H9 (cell line): Measurements from ENCODE around the gene MITF. TPM values are rescaled to one million over a fixed set of nuclear protein-coding genes. Genes with fewer than 3 reads are reported as not detected.

Experiments used
- DNase-seq: peaks from one replicate; pipeline ENCODE4 v3.0.0-alpha.2; 2017
- H2AFZ ChIP-seq: one replicate; pipeline ENCODE4 v1.6.1; 2013; ENCODE audit warnings: mild to moderate bottlenecking, low read length, control low read depth, moderate library complexity
- H2AK5ac ChIP-seq: 2 replicates; pipeline ENCODE4 v1.6.1; 2013; ENCODE audit warnings: low read length, control low read depth, mixed read lengths; ENCODE audit not compliant: insufficient read length
- H2BK120ac ChIP-seq: one replicate; pipeline ENCODE4 v1.6.1; 2013; ENCODE audit warnings: low read depth, mild to moderate bottlenecking, low read length, control low read depth, inconsistent platforms; ENCODE audit not compliant: poor library complexity, severe bottlenecking
- H2BK12ac ChIP-seq: 2 replicates; pipeline ENCODE4 v1.6.1; 2013; ENCODE audit warnings: low read length, control low read depth, mixed read lengths, low read depth; ENCODE audit not compliant: insufficient read length
- H2BK15ac ChIP-seq: 2 replicates; pipeline ENCODE4 v1.6.1; 2013; ENCODE audit warnings: low read depth, low read length, control low read depth
- H2BK20ac ChIP-seq: one replicate; pipeline ENCODE4 v1.6.1; 2013; ENCODE audit warnings: low read depth, mild to moderate bottlenecking, low read length, control low read depth, inconsistent platforms; ENCODE audit not compliant: poor library complexity, severe bottlenecking
- H2BK5ac ChIP-seq: 2 replicates; pipeline ENCODE4 v1.6.1; 2013; ENCODE audit warnings: low read length, control low read depth, mixed read lengths; ENCODE audit not compliant: insufficient read length
- H3K14ac ChIP-seq: 2 replicates; pipeline ENCODE4 v1.6.1; 2013; ENCODE audit warnings: low read length, control low read depth; ENCODE audit not compliant: insufficient read depth
- H3K18ac ChIP-seq: 2 replicates; pipeline ENCODE4 v1.6.1; 2013; ENCODE audit warnings: low read depth, mild to moderate bottlenecking, mixed read lengths, low read length, control low read depth; ENCODE audit not compliant: insufficient read length
- H3K23ac ChIP-seq: 2 replicates; pipeline ENCODE4 v1.6.1; 2013; ENCODE audit warnings: low read length, control low read depth, mixed read lengths, low read depth; ENCODE audit not compliant: insufficient read length
- H3K23me2 ChIP-seq: 2 replicates; pipeline ENCODE4 v1.6.1; 2013; ENCODE audit warnings: low read depth, mild to moderate bottlenecking, mixed read lengths, low read length, control low read depth; ENCODE audit not compliant: insufficient read length, poor library complexity, severe bottlenecking
- H3K27ac ChIP-seq: 2 replicates; pipeline ENCODE4 v1.5.1; 2013; ENCODE audit warnings: low read length, control low read depth, mixed read lengths, low read depth; ENCODE audit not compliant: insufficient read length
- H3K27me3 ChIP-seq: 2 replicates; pipeline ENCODE4 v1.6.1; 2013; ENCODE audit warnings: low read length, control low read depth, inconsistent platforms; ENCODE audit not compliant: insufficient read depth
- H3K4ac ChIP-seq: 2 replicates; pipeline ENCODE4 v1.6.1; 2013; ENCODE audit warnings: low read depth, mild to moderate bottlenecking, control low read depth, inconsistent platforms, low read length, moderate library complexity
- H3K4me1 ChIP-seq: 2 replicates; pipeline ENCODE4 v1.6.1; 2013; ENCODE audit warnings: low read length, control low read depth, inconsistent platforms; ENCODE audit not compliant: insufficient read depth
- H3K4me2 ChIP-seq: 2 replicates; pipeline ENCODE4 v1.6.1; 2013; ENCODE audit warnings: low read length, control low read depth, mixed read lengths; ENCODE audit not compliant: insufficient read length, insufficient read depth
- H3K56ac ChIP-seq: 2 replicates; pipeline ENCODE4 v1.6.1; 2013; ENCODE audit warnings: low read depth, mild to moderate bottlenecking, mixed read lengths, low read length, control low read depth; ENCODE audit not compliant: insufficient read length
- H3K79me1 ChIP-seq: 2 replicates; pipeline ENCODE4 v1.6.1; 2013; ENCODE audit warnings: low read depth, mild to moderate bottlenecking, moderate library complexity, low read length, control low read depth, inconsistent platforms; ENCODE audit not compliant: insufficient read depth, poor library complexity, severe bottlenecking
- H3K79me2 ChIP-seq: 2 replicates; pipeline ENCODE4 v1.6.1; 2013; ENCODE audit warnings: low read length, control low read depth, inconsistent platforms; ENCODE audit not compliant: insufficient read depth
- H3K9ac ChIP-seq: 2 replicates; pipeline ENCODE4 v1.6.1; 2013; ENCODE audit warnings: low read length, control low read depth, mixed read lengths; ENCODE audit not compliant: insufficient read length; ENCODE audit errors: extremely low read depth
- H3K9me3 ChIP-seq: one replicate; pipeline ENCODE4 v1.6.1; 2013; ENCODE audit warnings: low read depth, low read length, inconsistent platforms; ENCODE audit not compliant: control insufficient read depth
- H3T11ph ChIP-seq: one replicate; pipeline ENCODE4 v1.6.1; 2013; ENCODE audit warnings: mild to moderate bottlenecking, low read length, control low read depth, inconsistent platforms
- H4K20me1 ChIP-seq: one replicate; pipeline ENCODE4 v1.6.1; 2013; ENCODE audit not compliant: control insufficient read depth, insufficient read length, insufficient read depth
- H4K5ac ChIP-seq: 2 replicates; pipeline ENCODE4 v1.6.1; 2013; ENCODE audit warnings: low read depth, mild to moderate bottlenecking, mixed read lengths, low read length, control low read depth; ENCODE audit not compliant: insufficient read length
- H4K8ac ChIP-seq: replicated peaks from 2 replicates; pipeline ENCODE4 v1.6.1; 2013; ENCODE audit warnings: low read length, control low read depth, mixed read lengths, low read depth; ENCODE audit not compliant: insufficient read length
- H4K91ac ChIP-seq: 2 replicates; pipeline ENCODE4 v1.6.1; 2013; ENCODE audit warnings: low read depth, mild to moderate bottlenecking, moderate library complexity, mixed read lengths, low read length, control low read depth; ENCODE audit not compliant: insufficient read length
- H3K27ac Mint-ChIP-seq, 3 experiments: 2 replicates in 2 of 3; 3 replicates in 1 of 3; pipeline ENCODE4 v1.8.0; 2020 to 2021; ENCODE audit warnings: mixed read lengths in 3 of 3, mild to moderate bottlenecking in 1 of 3, moderate library complexity in 1 of 3
- H3K27me3 Mint-ChIP-seq: 2 replicates; pipeline ENCODE4 v1.8.0; 2021; ENCODE audit warnings: low read depth, mild to moderate bottlenecking, moderate library complexity, mixed read lengths
- H3K36me3 Mint-ChIP-seq, 3 experiments: 2 replicates in 2 of 3; 3 replicates in 1 of 3; pipeline ENCODE4 v1.8.0; 2020 to 2021; ENCODE audit warnings: low read depth in 3 of 3, mixed read lengths in 3 of 3; ENCODE audit not compliant: insufficient read depth in 1 of 3
- H3K4me1 Mint-ChIP-seq, 2 experiments: 2 replicates each; pipeline ENCODE4 v1.8.0; 2020; ENCODE audit warnings: mixed read lengths in 2 of 2
- H3K4me3 Mint-ChIP-seq, 2 experiments: 2 replicates in 1 of 2; 3 replicates in 1 of 2; pipeline ENCODE4 v1.8.0; 2020 to 2021; ENCODE audit warnings: mild to moderate bottlenecking in 2 of 2, mixed read lengths in 2 of 2, moderate library complexity in 1 of 2
- H3K9me3 Mint-ChIP-seq, 2 experiments: 2 replicates in 1 of 2; 3 replicates in 1 of 2; pipeline ENCODE4 v1.8.0; 2020; ENCODE audit warnings: mild to moderate bottlenecking in 2 of 2, mixed read lengths in 2 of 2, moderate library complexity in 1 of 2
- CTCF ChIP-seq: fragments of 200-600 bp; sonication (generic); conservative IDR thresholded peaks from 3 replicates; pipeline ENCODE4 v1.8.0; 2021; ENCODE audit warnings: antibody characterized with exemption, mild to moderate bottlenecking
- WGBS: extraction: QIAGEN DNeasy Blood & Tissue Kit; methylation state at CpG from one replicate; pipeline ENCODE4 v1.1.7; 2013; ENCODE audit warnings: missing lambda C conversion rate, low lambda C conversion rate, mixed read lengths; ENCODE audit not compliant: insufficient read length; ENCODE audit errors: extremely low coverage; 5-methylcytosine and 5-hydroxymethylcytosine counted together
- total RNA-seq: library from RNA; stranded (reverse); gene quantifications from 2 replicates; pipeline ENCODE4 v1.2.1, GENCODE V29; 2021

The MITF gene
- total RNA-seq, 1 experiment from 2014 or later, result 0.81 TPM

GRCh38 chr3:69695443-69695842 is 43.8 kb upstream of the MITF start:
- TF ChIP-seq CTCF, result no peak
- Histone ChIP-seq H2BK12ac (no peak overlapping the region), H3T11ph (no peak overlapping the region), H3K9ac (no peak overlapping the region), H2BK120ac (no peak overlapping the region), H2BK5ac (no peak overlapping the region), H3K4me1 (no peaks in the 10 kb centered on the region), H3K9me3 (no peaks in the 10 kb centered on the region), H3K79me1 (no peaks in the 10 kb centered on the region), H3K14ac (no peak overlapping the region), H2BK20ac (no peak overlapping the region), H2BK15ac (no peak overlapping the region), H3K23ac (no peak overlapping the region), H3K27me3 (no peaks in the 10 kb centered on the region), H2AK5ac (no peak overlapping the region), H3K56ac (no peak overlapping the region), H3K4me2 (no peak overlapping the region), H4K91ac (no peak overlapping the region), H3K79me2 (no peaks in the 10 kb centered on the region), H4K5ac (no peak overlapping the region), H2AFZ (no peak overlapping the region), H3K23me2 (no peaks in the 10 kb centered on the region), H3K27ac (no peak overlapping the region), H4K8ac (no peak overlapping the region), H3K4ac (no peak overlapping the region), H3K18ac (no peak overlapping the region), H4K20me1 (no peaks in the 10 kb centered on the region)
- peaks cover 8% of the 10 kb centered on the region for H3K27me3 Mint-ChIP-seq
- no peaks in the 10 kb centered on the region; a peak in 1 of 7 replicates for H3K36me3 Mint-ChIP-seq
- no peak overlapping the region for H3K4me3 Mint-ChIP-seq
- H3K27ac Mint-ChIP-seq, result no peak overlapping the region
- H3K9me3 Mint-ChIP-seq, result no peaks in the 10 kb centered on the region
- H3K4me1 Mint-ChIP-seq, result no peaks in the 10 kb centered on the region
- no CpG with 5 or more reads among the region's 2 CpGs for WGBS
- DNase-seq, result no peak
